HG03103 (cell line): ENCODE measurements around the gene SELENBP1.
"Not testable (repeated sequence)": the region's sequence is repeated elsewhere in the genome, so short reads cannot be mapped to it uniquely, and the experiment has no call there.

Experiments used
- ATAC-seq: cut with Tn5 transposase; IDR thresholded peaks from one replicate; pipeline ENCODE4 v1.9.1; 2021; ENCODE audit warnings: low read depth; ENCODE audit not compliant: unreplicated experiment

The SELENBP1 gene

DNA sequence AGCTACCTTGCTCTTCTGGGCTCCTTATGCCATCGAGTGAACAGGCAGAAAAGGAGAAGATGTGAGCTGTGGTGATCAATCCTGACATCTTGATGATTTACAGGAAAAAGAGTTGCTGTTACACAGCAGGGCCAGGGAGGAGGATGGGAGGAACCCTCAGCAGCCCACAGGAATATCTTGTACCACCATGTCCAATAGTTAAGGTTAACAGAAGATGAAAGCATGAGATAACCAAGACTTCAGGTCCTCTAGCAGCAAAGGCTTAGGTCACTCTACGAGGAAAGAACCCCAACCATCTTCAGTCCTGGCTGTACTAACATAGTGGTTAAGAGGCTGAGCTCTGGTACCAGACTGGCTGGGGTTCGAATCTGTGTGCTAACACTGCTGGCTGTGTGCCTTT lies 12.1 kb upstream of the SELENBP1 start:
- ATAC-seq: no peak

DNA sequence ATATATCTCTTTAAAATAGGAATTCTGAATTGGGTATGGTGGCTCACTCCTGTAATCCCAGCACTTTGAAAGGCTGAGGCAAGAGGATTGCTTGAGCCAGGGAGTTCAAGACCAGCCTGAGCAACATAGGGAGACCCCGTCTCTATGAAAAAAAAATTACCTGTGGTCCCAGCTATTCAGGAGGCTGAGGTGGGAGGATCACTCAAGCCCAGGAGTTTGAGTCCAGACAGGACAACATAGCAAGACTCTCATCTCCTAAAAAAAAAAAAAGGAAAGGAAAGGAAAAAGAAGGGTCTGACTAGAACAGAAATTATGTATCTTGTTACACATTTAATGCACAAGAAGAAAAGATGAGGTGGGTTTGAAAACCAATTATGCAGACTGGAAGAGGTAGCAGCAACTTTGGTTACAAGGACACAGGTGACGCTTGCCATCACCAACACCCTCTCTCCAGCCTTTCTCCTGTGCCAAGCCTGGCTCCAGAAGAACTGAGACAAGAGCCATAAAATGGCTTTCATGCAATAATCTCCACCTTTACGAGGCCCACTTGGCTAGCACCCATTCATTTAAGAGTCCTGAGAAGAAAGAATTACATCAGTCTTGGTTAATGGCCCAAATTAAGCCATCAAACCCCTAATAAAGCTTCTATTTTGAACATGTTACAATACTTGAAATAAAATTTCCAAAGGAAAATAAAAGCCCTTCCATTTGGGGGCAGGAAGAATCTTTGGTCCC lies 4.8 kb upstream of the SELENBP1 start:
- ATAC-seq: no peak

DNA sequence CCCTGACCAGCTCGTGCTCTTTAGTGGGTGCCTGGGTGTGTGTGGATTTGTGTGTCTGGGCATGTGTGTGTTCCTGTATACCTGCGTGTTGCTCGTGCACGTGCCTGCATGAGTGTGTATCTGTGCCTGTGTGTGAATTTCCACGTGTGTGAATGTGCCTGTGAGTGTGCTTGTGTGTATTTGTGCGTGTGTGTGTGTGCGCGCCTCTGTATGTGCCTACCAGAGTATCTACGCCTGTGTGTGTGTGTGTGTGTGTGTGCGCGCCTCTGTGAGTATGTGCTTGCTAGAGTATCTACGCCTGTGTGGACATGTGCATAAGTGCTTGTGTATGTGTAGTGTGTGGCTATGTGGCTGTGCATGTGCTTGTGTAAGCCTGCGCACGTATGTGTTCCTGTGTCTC lies 691 bp upstream of the SELENBP1 start:
- ATAC-seq: no peak

DNA sequence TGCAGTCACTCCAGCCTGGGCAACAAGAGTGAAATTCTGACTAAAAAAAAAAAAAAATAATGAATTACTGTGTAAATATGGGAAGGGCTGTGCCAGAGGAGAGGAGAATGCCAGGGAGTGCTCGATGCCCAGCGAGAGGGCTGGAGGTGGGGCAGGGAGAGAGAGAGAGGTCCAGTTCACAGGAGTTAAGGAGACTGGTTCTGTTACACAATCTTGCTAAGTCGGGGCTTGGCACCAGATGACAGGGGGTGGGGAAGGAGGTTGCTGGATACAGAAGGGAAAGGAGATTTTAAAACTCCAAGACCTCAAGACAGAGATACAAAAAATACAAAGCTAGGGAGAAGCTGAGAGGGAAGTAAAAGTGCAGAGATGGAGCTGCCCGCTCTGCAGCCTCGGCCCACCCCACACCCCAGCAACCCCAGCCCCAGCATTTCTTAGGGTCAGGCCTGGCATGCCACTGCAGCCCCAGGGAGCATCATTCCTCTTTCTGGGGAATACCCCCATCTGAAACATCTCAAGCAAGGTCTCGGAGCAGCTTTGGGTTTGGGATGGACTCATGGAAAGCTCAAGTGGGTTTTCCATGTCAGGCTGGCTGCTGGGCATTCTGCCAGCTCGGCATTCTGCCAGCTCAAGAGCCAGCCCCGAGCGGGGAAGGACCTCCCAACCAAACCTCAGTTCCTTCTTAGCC lies 991 bp downstream of the SELENBP1 start:
- no peak for ATAC-seq

DNA sequence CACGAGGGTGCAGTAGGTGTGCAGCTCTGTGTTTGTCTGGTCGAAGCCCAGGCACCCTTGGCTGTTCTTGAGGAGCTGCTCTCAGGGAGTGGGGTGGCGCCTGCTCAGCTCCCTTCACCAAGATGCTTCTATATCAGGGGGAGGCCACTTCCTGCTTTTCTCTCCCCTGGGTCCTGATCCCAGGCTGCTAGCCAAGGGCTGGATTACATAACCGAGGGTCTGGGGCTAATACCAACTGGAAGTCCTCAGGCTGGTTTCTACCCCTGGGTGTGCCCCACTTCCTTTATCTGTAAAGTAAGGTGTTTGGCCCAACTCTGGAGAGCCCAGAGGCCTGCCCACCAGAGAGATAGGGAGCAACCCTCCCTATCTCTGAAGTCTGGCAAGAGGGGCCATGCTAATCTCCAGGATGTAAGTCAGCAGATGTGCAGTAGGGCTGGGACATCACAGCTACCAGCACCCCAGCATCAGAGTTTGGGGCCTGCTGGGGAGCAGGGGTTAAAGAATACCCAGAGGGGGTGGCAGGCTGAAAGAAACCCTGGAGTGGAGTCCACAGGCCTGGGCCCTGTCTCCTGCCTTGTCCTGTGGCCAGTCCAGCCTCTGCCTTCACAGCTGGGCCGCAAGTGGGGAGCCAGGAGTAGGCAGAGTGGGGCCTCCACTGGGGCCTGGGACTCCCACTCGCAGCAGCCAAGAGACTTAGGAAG lies 2.1 kb downstream of the SELENBP1 start:
- ATAC-seq: no peak

DNA sequence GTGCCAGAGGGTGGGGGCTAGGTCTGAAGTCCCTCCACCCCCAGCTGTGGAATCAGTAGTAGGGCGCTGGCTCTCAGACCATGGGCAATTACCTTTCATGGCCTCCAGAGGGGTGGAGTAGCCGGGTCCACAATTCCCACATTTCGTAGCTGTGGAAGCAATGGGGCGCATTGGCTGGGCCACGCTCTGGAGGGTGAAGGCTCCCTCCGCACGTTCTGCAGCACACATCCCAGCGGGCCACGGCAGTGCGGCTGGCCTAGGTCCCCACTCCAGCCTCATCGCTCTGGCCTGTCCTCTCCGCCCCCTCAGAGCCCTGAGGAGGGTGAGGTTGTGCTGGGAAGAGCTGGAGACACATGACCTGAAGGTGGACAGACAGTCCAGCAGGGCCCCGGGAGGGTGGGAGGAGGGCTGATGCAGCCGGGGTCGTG lies 2.9 kb downstream of the SELENBP1 start:
- no peak for ATAC-seq

- no peak for ATAC-seq
Measured at GRCh38 chr1:151369302-151369610, 3.2 kb downstream of the SELENBP1 start.

DNA sequence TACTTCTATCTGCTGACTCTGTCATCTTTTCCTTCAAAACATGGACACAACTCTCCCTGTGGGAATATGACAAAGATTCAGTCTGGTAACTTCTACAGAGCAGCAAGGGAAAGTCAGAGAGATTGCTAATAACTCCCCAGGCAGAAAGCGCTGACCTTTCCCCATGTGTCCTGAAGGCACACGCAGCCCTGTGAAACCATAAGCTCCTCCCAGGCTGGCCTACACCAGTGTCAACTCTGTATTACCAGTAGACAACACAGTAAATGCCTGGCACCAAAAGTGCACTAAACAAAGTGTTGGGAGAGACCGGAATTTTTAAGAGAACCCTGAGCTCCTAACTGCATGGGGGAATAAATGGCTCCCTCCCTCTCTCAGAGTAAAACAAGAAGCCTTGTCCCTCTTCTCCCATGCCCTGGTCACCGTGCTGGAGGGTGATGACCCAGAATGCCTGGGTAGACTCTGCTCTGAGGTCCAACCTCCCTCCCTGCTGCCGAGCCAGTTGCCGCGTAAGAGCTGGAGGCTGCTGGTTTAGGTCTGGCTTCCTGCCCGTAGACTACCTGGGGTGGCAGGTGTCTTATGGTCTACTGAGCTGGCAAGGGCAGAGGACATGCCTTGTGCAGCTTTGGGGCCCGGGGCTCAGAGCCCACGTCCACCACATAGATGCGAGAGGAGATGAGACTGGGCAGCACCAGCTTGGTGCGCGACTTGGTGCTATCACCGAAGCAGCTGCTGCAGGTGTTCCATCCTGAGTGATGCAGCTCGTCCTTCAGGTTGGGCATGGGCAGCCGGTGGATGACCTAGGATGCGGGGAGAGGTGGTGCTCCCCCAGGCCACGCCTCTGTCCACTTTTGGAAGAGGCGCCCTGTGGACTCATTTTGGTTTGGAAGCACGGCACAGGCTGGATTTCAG lies 3.9 kb downstream of the SELENBP1 start:
- no peak for ATAC-seq

DNA sequence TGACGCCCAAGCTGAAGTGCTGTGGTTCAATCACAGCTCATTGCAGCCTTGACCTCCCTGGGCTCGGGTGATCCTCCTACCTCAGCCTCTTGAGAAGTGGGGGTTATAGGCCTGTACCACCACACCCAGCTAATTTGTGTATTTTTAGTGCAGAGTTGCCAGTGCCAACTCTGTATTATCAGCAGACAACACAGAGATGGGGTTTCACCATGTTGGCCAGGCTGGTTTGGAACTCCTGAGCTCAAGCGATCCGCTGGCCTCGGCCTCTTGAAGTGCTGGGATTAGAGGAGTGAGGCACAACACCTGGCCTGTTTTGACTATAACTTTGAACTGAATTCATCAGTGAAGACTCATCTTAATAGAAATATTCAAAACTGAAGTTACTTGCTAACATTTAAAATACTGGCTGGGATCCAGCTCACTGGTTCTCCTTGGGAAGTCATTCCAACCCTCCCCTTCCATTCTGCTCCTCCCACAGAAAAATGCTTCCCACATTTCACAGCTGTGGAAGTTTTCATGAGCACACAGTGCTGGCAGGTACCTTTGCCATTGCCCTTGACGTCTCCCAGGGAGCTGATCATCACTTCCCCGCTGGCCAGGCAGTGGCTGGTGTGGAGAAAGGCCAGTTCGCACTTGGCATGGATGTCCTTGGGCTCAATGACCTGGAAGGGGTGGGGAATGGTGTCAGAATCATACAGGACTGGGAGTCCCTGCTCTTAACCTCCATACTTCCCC lies 4.7 kb downstream of the SELENBP1 start:
- ATAC-seq: no peak

GRCh38 chr1:151364996-151365395 lies 7.5 kb downstream of the SELENBP1 start:
- no peak for ATAC-seq

- no peak for ATAC-seq
Measured at GRCh38 chr1:151362308-151363155, 10.0 kb downstream of the SELENBP1 start.

- no peak for ATAC-seq
Measured at GRCh38 chr1:151361883-151362282, 10.6 kb downstream of the SELENBP1 start.

- ATAC-seq: no peak
Measured at GRCh38 chr1:151356696-151357095, 15.8 kb downstream of the SELENBP1 start.

- ATAC-seq: no peak
Measured at GRCh38 chr1:151352021-151352718, 20.3 kb downstream of the SELENBP1 start.

- ATAC-seq: not testable (repeated sequence)
Measured at GRCh38 chr1:151350323-151350722, 22.2 kb downstream of the SELENBP1 start.

DNA sequence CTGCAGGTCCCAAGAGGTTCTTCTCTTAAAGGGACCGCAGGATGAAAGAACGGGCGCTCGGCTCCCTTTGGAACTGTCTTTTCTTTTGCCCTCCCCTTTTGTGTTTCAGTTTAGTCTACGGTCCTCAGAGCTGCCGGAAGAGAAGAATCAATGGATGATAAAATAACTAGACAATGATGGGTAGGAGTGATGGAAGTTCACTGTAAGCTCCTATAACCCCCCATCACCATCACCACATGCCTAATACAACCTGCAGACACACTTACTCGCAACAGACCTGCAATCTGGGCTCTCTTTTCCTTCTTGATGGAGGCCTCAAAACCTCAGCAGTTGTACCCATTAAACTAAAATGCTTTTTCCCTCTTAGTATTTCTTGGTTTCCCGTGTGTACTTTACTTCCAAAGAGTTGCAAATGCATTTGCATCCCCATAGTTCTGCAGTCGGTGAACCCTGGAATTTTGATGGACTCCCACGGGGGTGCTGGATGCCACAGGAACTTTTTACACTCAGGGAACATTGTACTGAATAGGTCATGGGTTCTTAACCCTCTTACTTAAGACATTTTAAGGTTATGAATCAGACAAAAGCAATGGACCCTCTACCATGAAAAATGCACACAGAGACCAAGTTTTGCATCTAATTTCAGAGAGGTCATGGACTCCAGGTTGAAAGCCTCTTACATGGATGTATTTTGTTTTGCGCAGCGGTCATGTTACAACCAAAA lies 24.8 kb downstream of the SELENBP1 start:
- no peak for ATAC-seq

DNA sequence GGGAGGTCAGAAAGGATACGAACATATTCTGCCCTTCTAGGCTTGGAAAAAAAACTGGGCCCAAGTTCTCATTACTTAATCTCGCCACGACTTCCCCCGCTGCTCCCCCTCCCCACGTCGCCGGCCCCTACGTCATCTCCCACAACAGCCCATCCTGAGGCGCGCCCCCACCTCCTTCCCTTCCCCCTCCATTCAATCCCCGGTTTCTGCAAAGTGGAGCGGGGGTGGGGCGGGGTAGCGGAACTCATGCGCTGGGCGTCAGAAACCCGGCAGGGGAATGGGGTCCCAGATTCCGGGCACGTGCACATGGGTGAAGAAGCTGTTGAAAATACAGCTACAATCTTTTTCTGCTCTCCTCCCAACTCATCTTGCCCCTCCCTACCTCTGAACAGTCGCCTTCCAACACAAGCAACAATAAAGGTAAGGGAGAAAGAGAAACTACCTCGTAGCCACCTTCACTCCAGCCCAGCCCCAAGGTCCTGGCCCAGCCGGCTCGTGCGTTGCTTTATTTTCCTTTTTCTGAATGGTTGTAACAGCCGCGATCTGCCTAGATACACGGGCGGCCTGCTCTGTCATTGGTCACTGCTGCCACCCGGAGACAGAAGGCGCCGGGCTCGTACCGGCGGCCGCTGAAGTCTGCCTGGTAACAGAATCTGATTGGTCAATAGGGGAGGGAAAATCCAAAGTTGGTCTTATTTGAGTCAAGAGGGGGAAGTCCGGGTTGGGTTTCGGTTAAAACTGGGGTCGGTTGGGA lies 25.6 kb downstream of the SELENBP1 start, which contains the start of gene RFX5:
TSS of gene RFX5 (minus strand) at position 484 of the 754 bp plus-strand sequence. CDS start 932 bp downstream, outside the sequence.
- ATAC-seq: peak; percentile 88
